Neuronal stem cell (in vitro differentiated cells): ENCODE results near the gene OTX1.

Experiments
- DNase-seq: peaks from one replicate; pipeline ENCODE4 v3.0.0-alpha.2; 2013; ENCODE audit warnings: low spot score
- H2AFZ ChIP-seq: one replicate; pipeline ENCODE4 v1.6.1; 2013; ENCODE audit warnings: mild to moderate bottlenecking, low read length, inconsistent platforms
- H2AK5ac ChIP-seq: 2 replicates; pipeline ENCODE4 v1.6.1; 2013; ENCODE audit warnings: low read depth, mild to moderate bottlenecking, inconsistent platforms, low read length, moderate library complexity, mixed read lengths
- H2BK120ac ChIP-seq: 2 replicates; pipeline ENCODE4 v1.6.1; 2013; ENCODE audit warnings: low read depth, mild to moderate bottlenecking, inconsistent platforms, low read length, moderate library complexity, mixed read lengths
- H2BK12ac ChIP-seq: one replicate; pipeline ENCODE4 v1.6.1; 2013; ENCODE audit warnings: low read length, inconsistent platforms
- H2BK15ac ChIP-seq: 2 replicates; pipeline ENCODE4 v1.6.1; 2013; ENCODE audit warnings: mild to moderate bottlenecking, low read length, inconsistent platforms, mixed read lengths
- H2BK5ac ChIP-seq: one replicate; pipeline ENCODE4 v1.6.1; 2013; ENCODE audit warnings: inconsistent platforms, mild to moderate bottlenecking, low read length, moderate library complexity
- H3K14ac ChIP-seq: one replicate; pipeline ENCODE4 v1.6.1; 2013; ENCODE audit warnings: low read length, inconsistent platforms
- H3K18ac ChIP-seq: 2 replicates; pipeline ENCODE4 v1.6.1; 2013; ENCODE audit warnings: low read length, inconsistent platforms
- H3K23ac ChIP-seq: 2 replicates; pipeline ENCODE4 v1.6.1; 2013; ENCODE audit warnings: low read depth, mild to moderate bottlenecking, mixed read lengths, low read length, inconsistent platforms; ENCODE audit not compliant: poor library complexity
- H3K27ac ChIP-seq: replicated peaks from 3 replicates; pipeline ENCODE4 v1.5.1; 2013; ENCODE audit warnings: low read length, inconsistent platforms
- H3K27me3 ChIP-seq, 3 experiments: 2 replicates each; pipeline ENCODE4 v1.6.1; 2013; ENCODE audit warnings: low read length in 3 of 3, mild to moderate bottlenecking in 2 of 3, inconsistent platforms in 1 of 3, low read depth in 1 of 3, mixed read lengths in 1 of 3, moderate library complexity in 1 of 3; ENCODE audit not compliant: control insufficient read depth in 3 of 3, insufficient read depth in 3 of 3
- H3K36me3 ChIP-seq, 2 donors: replicated peaks in 1 of 2; 2 replicates each; pipeline ENCODE4 v1.6.1; 2013; ENCODE audit warnings: low read length in 2 of 2; ENCODE audit not compliant: control insufficient read depth in 2 of 2, insufficient read depth in 2 of 2
- H3K4ac ChIP-seq: 2 replicates; pipeline ENCODE4 v1.6.1; 2013; ENCODE audit warnings: inconsistent platforms, mild to moderate bottlenecking, low read length, moderate library complexity
- H3K4me1 ChIP-seq, 2 donors: 1 replicate in 1 of 2; 2 replicates in 1 of 2; pipeline ENCODE4 v1.6.1; 2013; ENCODE audit warnings: low read length in 2 of 2, low read depth in 1 of 2; ENCODE audit not compliant: control insufficient read depth in 2 of 2, insufficient read depth in 1 of 2
- H3K4me2 ChIP-seq: one replicate; pipeline ENCODE4 v1.6.1; 2013; ENCODE audit warnings: mild to moderate bottlenecking, low read length, inconsistent platforms; ENCODE audit not compliant: insufficient read depth, poor library complexity, severe bottlenecking
- H3K4me3 ChIP-seq, 2 donors: 2 replicates each; pipeline ENCODE4 v1.5.1; 2013; ENCODE audit warnings: low read length in 2 of 2, mild to moderate bottlenecking in 2 of 2, inconsistent platforms in 1 of 2, moderate library complexity in 1 of 2
- H3K79me1 ChIP-seq: one replicate; pipeline ENCODE4 v1.6.1; 2013; ENCODE audit warnings: low read depth, mild to moderate bottlenecking, inconsistent platforms, low read length, moderate library complexity
- H3K9ac ChIP-seq: one replicate; pipeline ENCODE4 v1.6.1; 2013; ENCODE audit warnings: mild to moderate bottlenecking, low read depth, low read length, inconsistent platforms; ENCODE audit not compliant: poor library complexity
- H3K9me3 ChIP-seq, 2 donors: replicated peaks in 1 of 2; 2 replicates each; pipeline versions ENCODE3 to v1.6.1; 2013; ENCODE audit warnings: low read length in 2 of 2, mild to moderate bottlenecking in 2 of 2, inconsistent platforms in 1 of 2, low read depth in 1 of 2, mixed read lengths in 1 of 2, moderate library complexity in 1 of 2; ENCODE audit not compliant: control insufficient read depth in 2 of 2, insufficient read depth in 1 of 2
- H4K8ac ChIP-seq: one replicate; pipeline ENCODE4 v1.6.1; 2013; ENCODE audit warnings: low read depth, mild to moderate bottlenecking, inconsistent platforms, low read length, moderate library complexity
- H4K91ac ChIP-seq: one replicate; pipeline ENCODE4 v1.6.1; 2013; ENCODE audit warnings: low read length, low read depth, mild to moderate bottlenecking, inconsistent platforms; ENCODE audit not compliant: poor library complexity
- WGBS, 2 donors: extraction: QIAGEN DNeasy Blood & Tissue Kit; methylation state at CpG; one replicate each; pipeline ENCODE4 v1.1.7; 2013; ENCODE audit warnings: missing lambda C conversion rate in 2 of 2, mixed read lengths in 1 of 2; ENCODE audit not compliant: insufficient read length in 2 of 2, insufficient replicate concordance in 1 of 2; ENCODE audit errors: extremely low coverage in 2 of 2; 5-methylcytosine and 5-hydroxymethylcytosine counted together

OTX1 gene

GRCh38 chr2:63047321-63048279 lies 3.0 kb upstream of the OTX1 start:
- Histone ChIP-seq H2AFZ (peak overlapping the region; percentile 93), H4K8ac (no peak overlapping the region), H3K27ac (peak overlapping the region; percentile 46), H3K79me1 (no peaks in the 10 kb centered on the region), H3K9ac (peak overlapping the region; percentile 72), H2BK5ac (no peak overlapping the region), H3K4me1 (peaks cover 23 to 45% of the 10 kb centered on the region in 2 donors), H2AK5ac (peak overlapping the region; percentile 100), H3K27me3 (peaks cover 10 to 72% (median 63%) of the 10 kb centered on the region in 3 experiments), H2BK12ac (peak overlapping the region; percentile 89), H3K4me3 (peak overlapping the region; percentile 67 to 72), H4K91ac (no peak overlapping the region), H3K23ac (peak overlapping the region; percentile 62), H2BK120ac (peak overlapping the region; percentile 90), H3K14ac (peak overlapping the region; percentile 31), H3K4ac (no peak overlapping the region), H3K4me2 (peak overlapping the region; percentile 95), H2BK15ac (peak overlapping the region; percentile 94), H3K18ac (peak overlapping the region; percentile 98), H3K36me3 (peaks cover 0 to 5% of the 10 kb centered on the region in 2 donors), H3K9me3 (peaks cover 0 to 9% of the 10 kb centered on the region in 2 donors)
- peak; percentile 43 for DNase-seq
- no CpG with 5 or more reads among the region's 71 CpGs for WGBS, 2 donors

DNA sequence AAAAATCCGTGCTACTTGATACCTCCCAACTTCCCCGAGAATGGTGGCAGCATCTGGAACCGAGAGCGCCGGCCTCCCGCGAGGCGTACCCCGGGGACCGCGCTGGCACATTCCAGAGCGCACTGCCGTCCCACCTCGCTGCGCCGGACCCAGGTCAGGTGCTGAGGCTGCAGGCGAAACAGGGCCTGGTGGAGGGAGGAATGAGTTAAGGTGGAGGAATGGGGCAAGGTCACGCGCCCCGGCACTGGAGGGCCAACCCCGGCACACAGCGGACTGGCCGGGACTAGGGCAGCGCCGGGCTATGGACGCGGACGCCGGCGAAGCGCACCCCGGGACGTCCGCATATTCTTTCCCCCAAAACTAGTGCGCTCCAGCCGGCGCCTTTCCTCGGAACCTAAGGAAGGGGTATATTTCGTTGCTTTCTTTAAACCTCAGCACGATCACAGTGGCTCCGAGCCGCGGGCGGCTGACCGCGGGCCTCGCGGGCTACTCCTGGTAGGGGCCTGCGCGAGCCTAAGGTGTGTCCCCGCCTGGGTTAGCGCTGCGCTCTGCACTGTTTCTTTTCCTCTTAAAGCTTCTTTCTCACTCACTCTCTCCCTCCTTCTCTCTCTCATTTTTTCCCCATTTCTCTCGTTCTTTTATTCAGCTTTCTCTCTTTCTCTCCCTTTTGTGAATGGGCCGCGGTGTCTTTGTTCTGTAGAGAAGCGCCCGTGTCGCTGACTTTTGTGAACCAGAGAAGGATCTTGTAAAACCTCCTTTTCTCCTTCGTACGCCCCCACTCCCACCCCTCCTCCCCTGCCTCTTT lies 2.1 kb upstream of the OTX1 start:
- H3K4me2 ChIP-seq = peak overlapping the region; percentile 95
- H3K79me1 ChIP-seq = no peaks in the 10 kb centered on the region
- H4K91ac ChIP-seq = no peak overlapping the region
- peaks cover 0 to 5% of the 10 kb centered on the region in 2 donors for H3K36me3 ChIP-seq
- peak overlapping the region; percentile 53 for H3K27ac ChIP-seq
- H2BK120ac ChIP-seq = no peak overlapping the region
- 100% methylated on average over 1 of the region's 61 CpGs; no CpG with 5 or more reads in 1 of the 2 donors for WGBS, 2 donors
- peaks cover 28 to 38% of the 10 kb centered on the region in 2 donors for H3K4me1 ChIP-seq
- peak overlapping the region; percentile 67 to 80 for H3K4me3 ChIP-seq
- no peak overlapping the region for H2BK15ac ChIP-seq
- H3K23ac ChIP-seq = no peak overlapping the region
- no peak overlapping the region for H3K14ac ChIP-seq
- peak overlapping the region; percentile 95 for H3K18ac ChIP-seq
- H3K4ac ChIP-seq = no peak overlapping the region
- peaks cover 0 to 14% of the 10 kb centered on the region in 2 donors for H3K9me3 ChIP-seq
- peak overlapping the region; percentile 60 for H2BK12ac ChIP-seq
- DNase-seq = peak; percentile 53
- no peak overlapping the region for H4K8ac ChIP-seq
- H2BK5ac ChIP-seq = peak overlapping the region; percentile 70
- H2AFZ ChIP-seq = peak overlapping the region; percentile 93
- peak overlapping the region; percentile 96 for H2AK5ac ChIP-seq
- peak overlapping the region; percentile 79 for H3K9ac ChIP-seq
- peaks cover 17 to 81% (median 72%) of the 10 kb centered on the region in 3 experiments for H3K27me3 ChIP-seq

DNA sequence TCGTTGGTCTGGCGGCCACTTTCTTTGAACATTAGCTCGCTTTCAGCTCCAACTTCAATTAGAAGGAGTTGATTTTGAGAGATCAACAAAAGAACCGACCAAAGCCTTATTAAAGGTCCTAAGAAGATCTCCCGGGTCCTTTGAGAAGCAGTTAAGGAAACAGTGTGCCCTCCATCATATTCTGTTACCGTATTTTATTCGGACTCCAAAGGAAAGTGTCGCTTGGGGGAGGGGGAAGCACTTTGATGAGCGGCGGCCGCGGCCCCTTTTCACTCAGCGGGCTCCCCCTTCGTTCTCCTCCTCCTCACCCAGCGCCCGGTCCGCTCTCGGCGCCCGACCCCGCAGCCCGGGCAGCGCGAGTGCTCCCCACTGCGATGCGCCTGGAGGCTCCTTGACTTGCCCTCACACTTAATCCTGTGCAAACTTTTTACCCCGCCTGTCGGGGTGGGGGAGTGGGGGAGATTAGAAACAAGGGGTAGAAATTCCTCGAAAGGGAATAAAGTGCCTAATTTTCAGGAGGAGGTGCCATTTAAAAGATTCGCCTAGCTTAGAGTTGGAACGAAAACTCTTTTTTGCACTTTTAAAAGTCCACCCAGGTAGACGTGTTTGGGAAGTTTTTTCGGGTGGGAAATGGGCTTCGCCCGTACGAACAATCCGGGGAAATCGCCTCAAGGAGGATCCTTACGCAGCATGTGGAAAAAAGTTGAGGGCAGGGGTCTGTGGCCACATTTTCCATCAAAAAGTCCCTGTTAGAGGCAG lies 1.2 kb upstream of the OTX1 start:
- WGBS, 2 donors = no CpG with 5 or more reads among the region's 39 CpGs

More for the DNA sequence above, 1.2 kb upstream of the OTX1 start:
- Histone ChIP-seq H3K4me2 (peak overlapping the region; percentile 95), H2BK5ac (peak overlapping the region; percentile 68), H3K14ac (no peak overlapping the region), H3K36me3 (peaks cover 0 to 5% of the 10 kb centered on the region in 2 donors), H3K23ac (no peak overlapping the region), H2BK12ac (no peak overlapping the region), H3K4me1 (peaks cover 26 to 33% of the 10 kb centered on the region in 2 donors), H2AFZ (peak overlapping the region; percentile 93), H3K27ac (peak overlapping the region; percentile 53), H2BK15ac (no peak overlapping the region), H3K4me3 (peak overlapping the region; percentile 67 to 84), H3K9ac (no peak overlapping the region), H4K8ac (no peak overlapping the region), H3K27me3 (peaks cover 23 to 90% (median 81%) of the 10 kb centered on the region in 3 experiments), H3K79me1 (no peaks in the 10 kb centered on the region), H2AK5ac (no peak overlapping the region), H4K91ac (no peak overlapping the region), H3K4ac (no peak overlapping the region), H3K18ac (peak overlapping the region; percentile 40), H3K9me3 (peaks cover 0 to 19% of the 10 kb centered on the region in 2 donors), H2BK120ac (no peak overlapping the region)
- DNase-seq = peak; percentile 47
